Activated CD8-positive, alpha-beta T cell treated with anti-CD3 and anti-CD28 coated beads for 36 hours (primary cell): Measurements from ENCODE around the gene UNC13A. TPM values are rescaled to one million over a fixed set of nuclear protein-coding genes. Genes with fewer than 3 reads are reported as not detected.

ENCODE experiments used
- ATAC-seq: fragments of 200-7000 bp; cut with Tn5 transposase; one replicate; pipeline ENCODE4 v1.10.0; 2021; ENCODE audit warnings: mild to moderate bottlenecking, moderate library complexity
- CTCF ChIA-PET: fragments of 350-600 bp; sonication (Branson Sonifier 250); formaldehyde crosslinking; loops from one replicate; lab custom pipeline; 2021; ENCODE audit warnings: antibody characterized with exemption; lab: Charles Lee
- POLR2A ChIA-PET: fragments of 350-600 bp; sonication (Branson Sonifier 250); formaldehyde crosslinking; loops from one replicate; lab custom pipeline; 2021; ENCODE audit warnings: antibody characterized with exemption; lab: Charles Lee
- DNase-seq: peaks from one replicate; pipeline ENCODE4 v3.0.0-alpha.2; 2020
- H3K27ac Mint-ChIP-seq: one replicate; pipeline ENCODE4 v1.8.0; 2021; ENCODE audit warnings: mild to moderate bottlenecking, mixed read lengths
- H3K27me3 Mint-ChIP-seq: one replicate; pipeline ENCODE4 v1.8.0; 2021; ENCODE audit warnings: mixed read lengths
- H3K36me3 Mint-ChIP-seq: one replicate; pipeline ENCODE4 v1.8.0; 2021; ENCODE audit warnings: low read depth, mixed read lengths
- H3K4me1 Mint-ChIP-seq: one replicate; pipeline ENCODE4 v1.8.0; 2021; ENCODE audit warnings: low read depth, mixed read lengths
- H3K4me3 Mint-ChIP-seq: one replicate; pipeline ENCODE4 v1.8.0; 2021; ENCODE audit warnings: mild to moderate bottlenecking, moderate library complexity, mixed read lengths
- H3K9me3 Mint-ChIP-seq: one replicate; pipeline ENCODE4 v1.8.0; 2021; ENCODE audit warnings: mixed read lengths
- intact Hi-C: fragments of 100-400 bp; cut with micrococcal nuclease; formaldehyde crosslinking; loops from one replicate; pipeline ENCODE4 v1.10.0; 2022
- total RNA-seq, 2 experiments: library from RNA; stranded (reverse); gene quantifications; one replicate each; pipeline ENCODE4 v1.2.3, GENCODE V29; 2021
- TF ChIP-seq, protein P1 (sequence below): fragments of 200-600 bp; IDR thresholded peaks from one replicate; pipeline ENCODE4 v1.8.0; 2022; ENCODE audit warnings: antibody characterized with exemption, mild to moderate bottlenecking

UNC13A gene
- total RNA-seq, 2 experiments from 2014 or later, result not detected

DNA sequence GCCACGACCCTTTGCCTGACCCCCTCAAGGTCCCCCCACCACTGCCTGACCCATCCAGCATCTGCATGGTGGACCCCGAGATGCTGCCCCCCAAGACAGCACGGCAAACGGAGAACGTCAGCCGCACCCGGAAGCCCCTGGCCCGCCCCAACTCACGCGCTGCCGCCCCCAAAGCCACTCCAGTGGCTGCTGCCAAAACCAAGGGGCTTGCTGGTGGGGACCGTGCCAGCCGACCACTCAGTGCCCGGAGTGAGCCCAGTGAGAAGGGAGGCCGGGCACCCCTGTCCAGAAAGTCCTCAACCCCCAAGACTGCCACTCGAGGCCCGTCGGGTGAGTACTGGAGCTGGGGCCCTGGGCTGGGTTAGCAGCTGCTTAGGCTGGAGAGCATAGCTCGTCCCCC, 39.7 kb upstream of the UNC13A start:
- TF ChIP-seq, protein P1, sequence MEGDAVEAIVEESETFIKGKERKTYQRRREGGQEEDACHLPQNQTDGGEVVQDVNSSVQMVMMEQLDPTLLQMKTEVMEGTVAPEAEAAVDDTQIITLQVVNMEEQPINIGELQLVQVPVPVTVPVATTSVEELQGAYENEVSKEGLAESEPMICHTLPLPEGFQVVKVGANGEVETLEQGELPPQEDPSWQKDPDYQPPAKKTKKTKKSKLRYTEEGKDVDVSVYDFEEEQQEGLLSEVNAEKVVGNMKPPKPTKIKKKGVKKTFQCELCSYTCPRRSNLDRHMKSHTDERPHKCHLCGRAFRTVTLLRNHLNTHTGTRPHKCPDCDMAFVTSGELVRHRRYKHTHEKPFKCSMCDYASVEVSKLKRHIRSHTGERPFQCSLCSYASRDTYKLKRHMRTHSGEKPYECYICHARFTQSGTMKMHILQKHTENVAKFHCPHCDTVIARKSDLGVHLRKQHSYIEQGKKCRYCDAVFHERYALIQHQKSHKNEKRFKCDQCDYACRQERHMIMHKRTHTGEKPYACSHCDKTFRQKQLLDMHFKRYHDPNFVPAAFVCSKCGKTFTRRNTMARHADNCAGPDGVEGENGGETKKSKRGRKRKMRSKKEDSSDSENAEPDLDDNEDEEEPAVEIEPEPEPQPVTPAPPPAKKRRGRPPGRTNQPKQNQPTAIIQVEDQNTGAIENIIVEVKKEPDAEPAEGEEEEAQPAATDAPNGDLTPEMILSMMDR, result no peak
- no peak for ATAC-seq
- POLR2A ChIA-PET, result no interaction called here
- peaks cover 17% of the 10 kb centered on the region for H3K4me1 Mint-ChIP-seq
- no peaks in the 10 kb centered on the region for H3K27me3 Mint-ChIP-seq
- no peaks in the 10 kb centered on the region for H3K9me3 Mint-ChIP-seq
- no peak overlapping the region for H3K27ac Mint-ChIP-seq
- H3K36me3 Mint-ChIP-seq, result peaks cover 36% of the 10 kb centered on the region
- no peak overlapping the region for H3K4me3 Mint-ChIP-seq
- CTCF ChIA-PET, result interaction anchor here (1.7 kb wide), 1 partner anchor 39 kb away, joined by 5 read pairs; no protein-coding TSS in a partner anchor
- no peak for DNase-seq
- intact Hi-C loops, result no loop called here

DNA sequence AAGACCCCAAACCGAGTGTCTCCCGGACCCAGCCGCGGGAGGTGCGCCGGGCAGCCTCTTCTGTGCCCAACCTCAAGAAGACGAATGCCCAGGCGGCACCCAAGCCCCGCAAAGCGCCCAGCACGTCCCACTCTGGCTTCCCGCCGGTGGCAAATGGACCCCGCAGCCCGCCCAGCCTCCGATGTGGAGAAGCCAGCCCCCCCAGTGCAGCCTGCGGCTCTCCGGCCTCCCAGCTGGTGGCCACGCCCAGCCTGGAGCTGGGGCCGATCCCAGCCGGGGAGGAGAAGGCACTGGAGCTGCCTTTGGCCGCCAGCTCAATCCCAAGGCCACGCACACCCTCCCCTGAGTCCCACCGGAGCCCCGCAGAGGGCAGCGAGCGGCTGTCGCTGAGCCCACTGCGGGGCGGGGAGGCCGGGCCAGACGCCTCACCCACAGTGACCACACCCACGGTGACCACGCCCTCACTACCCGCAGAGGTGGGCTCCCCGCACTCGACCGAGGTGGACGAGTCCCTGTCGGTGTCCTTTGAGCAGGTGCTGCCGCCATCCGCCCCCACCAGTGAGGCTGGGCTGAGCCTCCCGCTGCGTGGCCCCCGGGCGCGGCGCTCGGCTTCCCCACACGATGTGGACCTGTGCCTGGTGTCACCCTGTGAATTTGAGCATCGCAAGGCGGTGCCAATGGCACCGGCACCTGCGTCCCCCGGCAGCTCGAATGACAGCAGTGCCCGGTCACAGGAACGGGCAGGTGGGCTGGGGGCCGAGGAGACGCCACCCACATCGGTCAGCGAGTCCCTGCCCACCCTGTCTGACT, 39.0 kb upstream of the UNC13A start:
- TF ChIP-seq, protein P1, result no peak
- no peak for ATAC-seq
- H3K4me3 Mint-ChIP-seq, result no peak overlapping the region
- ChIA-PET POLR2A (no interaction called here), CTCF (interaction anchor here (1.7 kb wide), 1 partner anchor 39 kb away, joined by 5 read pairs; no protein-coding TSS in a partner anchor)
- DNase-seq, result no peak
- no peak overlapping the region for H3K27ac Mint-ChIP-seq
- H3K36me3 Mint-ChIP-seq, result peaks cover 36% of the 10 kb centered on the region
- peaks cover 17% of the 10 kb centered on the region for H3K4me1 Mint-ChIP-seq
- no peaks in the 10 kb centered on the region for H3K9me3 Mint-ChIP-seq
- no peaks in the 10 kb centered on the region for H3K27me3 Mint-ChIP-seq
- intact Hi-C loops, result no loop called here

- peaks cover 41% of the 10 kb centered on the region for H3K36me3 Mint-ChIP-seq
- no peaks in the 10 kb centered on the region for H3K27me3 Mint-ChIP-seq
- no peaks in the 10 kb centered on the region for H3K9me3 Mint-ChIP-seq
- ChIA-PET POLR2A (interaction anchor here (1.2 kb wide), 1 partner anchor 10 kb away, joined by 4 read pairs; no protein-coding TSS in a partner anchor), CTCF (interaction anchor here (1.0 to 2.0 kb wide), 2 partner anchors 45 to 129 kb away, joined by 3 to 4 read pairs; no protein-coding TSS in a partner anchor)
- H3K27ac Mint-ChIP-seq, result no peak overlapping the region
- H3K4me3 Mint-ChIP-seq, result no peak overlapping the region
- TF ChIP-seq, protein P1, result no peak
- no peak for ATAC-seq
- intact Hi-C loops, result no loop called here
- H3K4me1 Mint-ChIP-seq, result peaks cover 20% of the 10 kb centered on the region
- no peak for DNase-seq
Measured at GRCh38 chr19:17726136-17726741, 38.1 kb upstream of the UNC13A start.

DNA sequence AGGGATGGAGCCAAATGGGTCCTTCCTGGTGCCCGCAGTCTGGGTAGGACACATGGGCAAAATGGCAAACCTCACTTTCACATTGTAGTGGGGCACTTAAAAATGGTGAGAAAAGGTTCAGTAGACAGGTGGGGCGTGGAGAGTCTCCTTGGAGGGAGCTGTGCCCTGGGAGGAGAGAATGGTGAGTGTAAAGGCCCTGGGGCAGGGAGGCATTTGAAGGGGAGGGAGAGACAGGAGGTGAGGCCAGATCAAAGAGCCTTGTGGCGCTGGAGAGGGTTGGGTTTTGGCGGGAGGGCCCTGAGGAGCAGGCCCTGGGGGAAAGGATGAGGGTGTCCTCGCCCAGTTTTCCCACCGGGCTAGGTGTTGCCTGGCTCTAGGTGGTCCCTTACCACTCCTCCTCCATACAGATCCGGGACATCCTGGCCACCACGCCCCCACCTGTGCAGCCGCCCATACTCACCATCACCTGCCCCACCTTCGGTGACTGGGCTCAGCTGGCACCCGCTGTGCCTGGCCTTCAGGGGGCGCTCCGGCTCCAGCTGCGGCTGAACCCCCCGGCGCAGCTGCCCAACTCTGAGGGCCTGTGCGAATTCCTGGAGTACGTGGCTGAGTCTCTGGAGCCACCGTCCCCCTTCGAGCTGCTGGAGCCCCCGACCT, 37.4 kb upstream of the UNC13A start:
- intact Hi-C loops, result no loop called here
- CTCF ChIA-PET, result interaction anchor here (0.8 to 2.0 kb wide), 5 partner anchors 9 to 129 kb away, joined by 3 to 4 read pairs (median 4); no protein-coding TSS in a partner anchor
- no peak overlapping the region for H3K4me3 Mint-ChIP-seq
- H3K27me3 Mint-ChIP-seq, result no peaks in the 10 kb centered on the region
- DNase-seq, result peak; percentile 22
- peaks cover 37% of the 10 kb centered on the region for H3K36me3 Mint-ChIP-seq
- H3K27ac Mint-ChIP-seq, result no peak overlapping the region
- ATAC-seq, result no peak
- H3K9me3 Mint-ChIP-seq, result no peaks in the 10 kb centered on the region
- POLR2A ChIA-PET, result interaction anchor here (1.2 kb wide), 1 partner anchor 9 kb away, joined by 4 read pairs; no protein-coding TSS in a partner anchor
- TF ChIP-seq, protein P1, result peak; percentile 57
- H3K4me1 Mint-ChIP-seq, result peaks cover 21% of the 10 kb centered on the region
